Measurements from ENCODE around the gene TPCN1. TPM values are rescaled to one million over a fixed set of nuclear protein-coding genes. Genes with fewer than 3 reads are reported as not detected.

Gene TPCN1
- total RNA-seq, 1 experiment from 2014 or later = 29.7 TPM

GRCh38 chr12:113250045-113250444 is 28.8 kb downstream of the TPCN1 start:
- no peak overlapping the region for H3K4me3 ChIP-seq (replicated peaks in 1 of 2; ENCODE audit: low read depth in 1 of 2, low read length in 2 of 2)
- peaks cover 0 to 6% of the 10 kb centered on the region in 2 experiments; a peak in 1 of 4 replicates for H3K9me3 ChIP-seq (ENCODE audit: control insufficient read depth in 1 of 2, insufficient read depth in 1 of 2, low read depth in 1 of 2, low read length in 2 of 2)
- H3K9ac ChIP-seq (ENCODE audit: low read length) = no peak overlapping the region
- no peaks in the 10 kb centered on the region for H3K9me2 ChIP-seq (ENCODE audit: insufficient read depth)
- no peaks in the 10 kb centered on the region for H3K27me3 ChIP-seq (ENCODE audit: insufficient read depth, low read length)
- ChIA-PET RAD21 (ENCODE audit: low non-redundant PET in 1 of 2, low total read pairs in 2 of 2, uncharacterized antibody in 2 of 2, unreplicated experiment in 2 of 2) (no interaction called here), POLR2A (no interaction called here), CTCF (no interaction called here)
- intact Hi-C loops (cut with micrococcal nuclease) = no loop called here
- no peak overlapping the region for H3K27ac ChIP-seq (ENCODE audit: low read depth, low read length)
- 0 out of 4 replicates have a peak, but pooled peaks cover 0 to 3% of the 10 kb centered on the region in 2 experiments for H3K36me3 ChIP-seq (ENCODE audit: control insufficient read depth in 1 of 2, insufficient read depth in 2 of 2, low read length in 2 of 2)
- no peak overlapping the region for H2AFZ ChIP-seq (ENCODE audit: low read depth, low read length, poor library complexity, severe bottlenecking)
- no peak for ATAC-seq
- TF ChIP-seq FOSL1 (IDR thresholded peaks at IDR 0.05; ENCODE audit: low read depth) (no peak), RAD21 (IDR thresholded peaks at IDR 0.05; ENCODE audit: low read depth) (no peak), TCF7L2 (IDR thresholded peaks at IDR 0.05; ENCODE audit: borderline replicate concordance, extremely low read depth, insufficient read depth, insufficient read length) (no peak), EZH2phosphoT487 (IDR thresholded peaks at IDR 0.05; ENCODE audit: borderline replicate concordance) (no peak)
- no peaks in the 10 kb centered on the region for H4K20me1 ChIP-seq (ENCODE audit: insufficient read depth)
- no peak for DNase-seq (ENCODE audit: low read depth, low spot score)
- H3K79me2 ChIP-seq (ENCODE audit: insufficient read depth, low read length) = no peaks in the 10 kb centered on the region
- H3K4me2 ChIP-seq (ENCODE audit: low read length) = no peak overlapping the region
- H3K4me1 ChIP-seq (ENCODE audit: control insufficient read depth in 1 of 2, insufficient read depth in 2 of 2, low read length in 2 of 2) = peaks cover 19 to 20% of the 10 kb centered on the region in 2 experiments
- no TSS peak for BruUV-seq (replicated peaks)

GRCh38 chr12:113251404-113252070 is 30.3 kb downstream of the TPCN1 start:
- ATAC-seq (no peak), DNase-seq (ENCODE audit: low read depth, low spot score) (no peak)
- Histone ChIP-seq H3K9me3 (ENCODE audit: control insufficient read depth in 1 of 2, insufficient read depth in 1 of 2, low read depth in 1 of 2, low read length in 2 of 2) (peaks cover 0 to 6% of the 10 kb centered on the region in 2 experiments; a peak in 1 of 4 replicates), H4K20me1 (ENCODE audit: insufficient read depth) (no peaks in the 10 kb centered on the region), H3K36me3 (ENCODE audit: control insufficient read depth in 1 of 2, insufficient read depth in 2 of 2, low read length in 2 of 2) (0 out of 4 replicates have a peak, but pooled peaks cover 0 to 3% of the 10 kb centered on the region in 2 experiments), H3K9ac (ENCODE audit: low read length) (no peak overlapping the region), H3K27ac (ENCODE audit: low read depth, low read length) (no peak overlapping the region), H2AFZ (ENCODE audit: low read depth, low read length, poor library complexity, severe bottlenecking) (no peak overlapping the region), H3K79me2 (ENCODE audit: insufficient read depth, low read length) (no peaks in the 10 kb centered on the region), H3K27me3 (ENCODE audit: insufficient read depth, low read length) (no peaks in the 10 kb centered on the region), H3K4me1 (ENCODE audit: control insufficient read depth in 1 of 2, insufficient read depth in 2 of 2, low read length in 2 of 2) (peaks cover 8 to 9% of the 10 kb centered on the region in 2 experiments), H3K9me2 (ENCODE audit: insufficient read depth) (no peaks in the 10 kb centered on the region), H3K4me3 (replicated peaks in 1 of 2; ENCODE audit: low read depth in 1 of 2, low read length in 2 of 2) (no peak overlapping the region), H3K4me2 (ENCODE audit: low read length) (no peak overlapping the region)
- RAD21 ChIA-PET (ENCODE audit: low non-redundant PET in 1 of 2, low total read pairs in 2 of 2, uncharacterized antibody in 2 of 2, unreplicated experiment in 2 of 2) = no interaction called here
- no TSS peak for BruUV-seq (replicated peaks)
- POLR2A ChIA-PET = no interaction called here
- intact Hi-C loops (cut with micrococcal nuclease) = no loop called here
- no peak for TF ChIP-seq EZH2phosphoT487 (IDR thresholded peaks at IDR 0.05; ENCODE audit: borderline replicate concordance)
- no peak for TF ChIP-seq ELF1 (IDR thresholded peaks at IDR 0.05; ENCODE audit: borderline replicate concordance, low read depth)
- no peak for TF ChIP-seq CTCF (IDR thresholded peaks at IDR 0.05 in 2 of 3, conservative IDR thresholded peaks at IDR 0.05 in 1 of 3; ENCODE audit: borderline replicate concordance in 1 of 3, insufficient read depth in 1 of 3, low read depth in 2 of 3, low read length in 2 of 3)
- TF ChIP-seq ATF3 (IDR thresholded peaks at IDR 0.05) = no peak
- TF ChIP-seq ZBTB33 (IDR thresholded peaks at IDR 0.05; ENCODE audit: extremely low read depth, insufficient replicate concordance, low read length) = no peak
- TF ChIP-seq EGR1 (IDR thresholded peaks at IDR 0.05; ENCODE audit: low read depth) = no peak
- TF ChIP-seq SIN3A (IDR thresholded peaks at IDR 0.05; ENCODE audit: low read depth) = no peak
- TF ChIP-seq POLR2AphosphoS5 (IDR thresholded peaks at IDR 0.05; ENCODE audit: low read depth, low read length) = no peak
- no peak for TF ChIP-seq ZFX (IDR thresholded peaks at IDR 0.05)
- TF ChIP-seq EZH2 (IDR thresholded peaks at IDR 0.05) = no peak
- no peak for TF ChIP-seq TCF7L2 (IDR thresholded peaks at IDR 0.05; ENCODE audit: borderline replicate concordance, extremely low read depth, insufficient read depth, insufficient read length)
- no peak for TF ChIP-seq SP1 (IDR thresholded peaks at IDR 0.05; ENCODE audit: low read depth)
- TF ChIP-seq POLR2A (IDR thresholded peaks at IDR 0.05; ENCODE audit: borderline replicate concordance, extremely low read depth, insufficient read depth, insufficient read length) = no peak
- no peak for TF ChIP-seq SRF (IDR thresholded peaks at IDR 0.05; ENCODE audit: low read depth)
- TF ChIP-seq YY1 (IDR thresholded peaks at IDR 0.05; ENCODE audit: extremely low read depth, insufficient replicate concordance, low read depth, low read length) = no peak
- CTCF ChIA-PET = no interaction called here

All from HCT116 (cell line).